ENCODE data around the gene GBE1. TPM values are rescaled to one million over a fixed set of nuclear protein-coding genes. Genes with fewer than 3 reads are reported as not detected.

GBE1 gene
- polyA plus RNA-seq, 3 donors, result 7.7 to 21.7 (median 19.1) TPM

GRCh38 chr3:81676706-81677456 is 84.6 kb downstream of the GBE1 start:
- H3K9ac ChIP-seq (ENCODE audit: insufficient read depth, low read length, poor library complexity, severe bottlenecking), result no peak overlapping the region
- H3K4me3 ChIP-seq (replicated peaks in 1 of 3; ENCODE audit: low read depth in 2 of 3, low read length in 3 of 3), result no peak overlapping the region
- H3K36me3 ChIP-seq (replicated peaks in 1 of 2; ENCODE audit: control insufficient read depth in 1 of 2, insufficient read depth in 2 of 2, low read length in 2 of 2), result peaks cover 0 to 8% of the 10 kb centered on the region in 2 donors
- H3K27me3 ChIP-seq (ENCODE audit: control insufficient read depth in 2 of 2, insufficient read depth in 2 of 2, low read length in 2 of 2), result no peaks in the 10 kb centered on the region
- Mint-ChIP-seq H3K27ac (no peak overlapping the region), H3K27me3 (ENCODE audit: low read depth in 3 of 3) (no peaks in the 10 kb centered on the region), H3K4me1 (no peaks in the 10 kb centered on the region), H3K36me3 (peaks cover 11 to 12% of the 10 kb centered on the region in 2 donors), H3K4me3 (no peak overlapping the region), H3K9me3 (peaks cover 0 to 9% (median 0%) of the 10 kb centered on the region in 7 donors)
- 88% methylated on average over 2 of the region's 5 CpGs for WGBS (ENCODE audit: insufficient coverage)
- no peak overlapping the region for H3K4me2 ChIP-seq (replicated peaks; ENCODE audit: extremely low read depth, low read length, poor library complexity, severe bottlenecking)
- no peak overlapping the region for H2AFZ ChIP-seq (ENCODE audit: insufficient read depth, low read depth, low read length, poor library complexity, severe bottlenecking)
- no peak for TF ChIP-seq CTCF (IDR thresholded peaks at IDR 0.05)
- H3K4me1 ChIP-seq (ENCODE audit: control insufficient read depth in 1 of 2, insufficient read depth in 2 of 2, low read length in 2 of 2), result no peaks in the 10 kb centered on the region
- no peak overlapping the region for H3K27ac ChIP-seq (ENCODE audit: low read depth in 1 of 2, low read length in 2 of 2)
- no peaks in the 10 kb centered on the region for H3K9me3 ChIP-seq (replicated peaks in 1 of 2; ENCODE audit: control insufficient read depth in 1 of 2, insufficient read depth in 1 of 2, low read length in 2 of 2)
- intact Hi-C loops (cut with micrococcal nuclease), result no loop called here
- H3K79me2 ChIP-seq (ENCODE audit: insufficient read depth, low read length), result no peaks in the 10 kb centered on the region
- no peaks in the 10 kb centered on the region for H4K20me1 ChIP-seq (ENCODE audit: insufficient read depth, low read length)
- no peak for DNase-seq

DNA sequence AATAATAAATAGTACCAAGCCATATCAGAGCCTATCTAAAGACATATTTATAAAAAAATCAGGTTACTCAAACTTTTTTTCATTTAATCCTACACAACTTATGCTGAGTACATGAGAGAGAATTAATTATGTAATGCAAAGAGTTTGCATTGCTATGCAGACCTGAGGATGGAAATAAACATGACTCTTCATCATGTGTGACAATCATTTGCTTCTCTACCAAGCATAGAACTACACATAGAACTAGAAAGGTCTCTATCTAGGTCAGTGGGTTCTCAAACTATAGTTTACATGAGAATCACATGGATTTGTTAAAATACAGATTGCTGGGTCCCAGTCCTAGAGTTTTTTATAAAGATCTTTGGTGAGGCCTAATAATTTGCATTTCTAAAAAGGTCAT is 86.8 kb downstream of the GBE1 start:
- H3K36me3 ChIP-seq (replicated peaks in 1 of 2; ENCODE audit: control insufficient read depth in 1 of 2, insufficient read depth in 2 of 2, low read length in 2 of 2), result peaks cover 0 to 3% of the 10 kb centered on the region in 2 donors
- no peaks in the 10 kb centered on the region for H3K9me3 Mint-ChIP-seq
- peaks cover 6 to 10% of the 10 kb centered on the region in 2 donors for H3K36me3 Mint-ChIP-seq
- H3K79me2 ChIP-seq (ENCODE audit: insufficient read depth, low read length), result no peaks in the 10 kb centered on the region
- no peaks in the 10 kb centered on the region for H4K20me1 ChIP-seq (ENCODE audit: insufficient read depth, low read length)
- H3K9me3 ChIP-seq (replicated peaks in 1 of 2; ENCODE audit: control insufficient read depth in 1 of 2, insufficient read depth in 1 of 2, low read length in 2 of 2), result no peaks in the 10 kb centered on the region
- H3K9ac ChIP-seq (ENCODE audit: insufficient read depth, low read length, poor library complexity, severe bottlenecking), result no peak overlapping the region
- H3K27ac Mint-ChIP-seq, result no peak overlapping the region
- H3K27me3 ChIP-seq (ENCODE audit: control insufficient read depth in 2 of 2, insufficient read depth in 2 of 2, low read length in 2 of 2), result no peaks in the 10 kb centered on the region
- intact Hi-C loops (cut with micrococcal nuclease), result no loop called here
- no peak overlapping the region for H3K4me3 Mint-ChIP-seq
- no peak overlapping the region for H2AFZ ChIP-seq (ENCODE audit: insufficient read depth, low read depth, low read length, poor library complexity, severe bottlenecking)
- H3K27me3 Mint-ChIP-seq (ENCODE audit: low read depth in 3 of 3), result no peaks in the 10 kb centered on the region
- no peak overlapping the region for H3K4me3 ChIP-seq (replicated peaks in 1 of 3; ENCODE audit: low read depth in 2 of 3, low read length in 3 of 3)
- no peak for DNase-seq
- H3K4me1 Mint-ChIP-seq, result no peaks in the 10 kb centered on the region
- no peak overlapping the region for H3K4me2 ChIP-seq (replicated peaks; ENCODE audit: extremely low read depth, low read length, poor library complexity, severe bottlenecking)
- TF ChIP-seq CTCF (IDR thresholded peaks at IDR 0.05), result no peak
- H3K27ac ChIP-seq (ENCODE audit: low read depth in 1 of 2, low read length in 2 of 2), result no peak overlapping the region
- no peaks in the 10 kb centered on the region for H3K4me1 ChIP-seq (ENCODE audit: control insufficient read depth in 1 of 2, insufficient read depth in 2 of 2, low read length in 2 of 2)

Data from CD14-positive monocyte (primary cell).